GM03348 (cell line): ENCODE data around the gene ZNF562.
A peak's percentile ranks its signal among the peaks of the same experiment; 100 is the strongest.

Experiments
- DNase-seq: peaks from one replicate; pipeline ENCODE4 v3.0.0; 2012; ENCODE audit warnings: low spot score

Gene ZNF562

DNA sequence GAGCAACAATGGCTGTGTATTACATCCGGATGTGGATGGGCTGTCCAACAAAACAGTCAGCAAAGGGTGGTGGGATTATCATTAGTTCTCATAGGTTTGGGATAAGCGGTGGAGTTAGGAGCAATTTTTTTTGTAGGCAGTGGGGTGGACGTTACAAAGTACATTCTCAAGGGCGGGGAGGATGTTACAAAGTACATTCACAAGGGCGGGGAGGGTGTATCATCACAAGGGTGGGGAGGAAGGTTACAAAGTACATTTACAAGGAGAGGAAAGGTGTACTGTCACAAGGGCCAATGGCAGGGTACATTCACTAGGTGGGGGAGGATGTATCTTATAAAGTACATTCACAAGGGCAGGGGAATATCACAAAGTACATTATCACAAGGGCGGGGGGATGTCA is 33.1 kb downstream of the ZNF562 start:
- no peak for DNase-seq

DNA sequence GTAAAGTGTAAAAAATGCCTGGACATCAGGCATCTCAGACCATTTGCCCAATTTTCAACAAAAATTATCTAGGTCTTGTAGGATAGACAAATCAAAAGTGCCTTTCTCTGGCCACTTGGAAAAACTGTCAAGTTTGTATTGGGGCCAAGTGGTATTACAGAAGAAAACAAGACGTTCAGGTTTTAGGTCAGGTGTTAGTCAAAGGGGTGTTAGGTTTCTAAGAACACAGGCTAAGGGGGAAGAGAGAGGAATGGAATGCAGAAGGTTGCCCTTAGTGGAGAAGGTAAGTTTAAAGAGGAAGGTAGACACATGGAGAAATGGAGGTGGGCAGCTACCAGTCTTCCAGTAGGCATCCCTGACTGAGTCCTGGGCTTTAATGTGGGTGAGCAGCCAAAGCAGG is 33.9 kb downstream of the ZNF562 start:
- DNase-seq, result no peak

DNA sequence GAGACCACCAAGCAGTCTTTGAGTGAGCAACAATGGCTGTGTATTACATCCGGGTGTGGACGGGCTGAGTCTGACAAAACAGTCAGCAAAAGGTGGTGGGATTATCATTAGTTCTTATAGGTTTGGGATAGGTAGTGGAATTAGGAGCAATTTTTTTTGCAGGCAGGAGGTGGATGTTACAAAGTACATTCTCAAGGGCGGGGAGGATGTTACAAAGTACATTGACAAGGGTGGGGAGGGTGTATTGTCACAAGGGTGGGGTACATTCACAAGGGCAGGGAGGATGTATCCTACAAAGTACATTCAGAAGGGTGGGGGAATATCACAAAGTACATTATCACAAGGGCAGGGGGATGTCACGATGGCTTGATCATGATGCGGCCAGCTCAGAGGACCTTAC is 38.9 kb downstream of the ZNF562 start:
- DNase-seq, result no peak

DNA sequence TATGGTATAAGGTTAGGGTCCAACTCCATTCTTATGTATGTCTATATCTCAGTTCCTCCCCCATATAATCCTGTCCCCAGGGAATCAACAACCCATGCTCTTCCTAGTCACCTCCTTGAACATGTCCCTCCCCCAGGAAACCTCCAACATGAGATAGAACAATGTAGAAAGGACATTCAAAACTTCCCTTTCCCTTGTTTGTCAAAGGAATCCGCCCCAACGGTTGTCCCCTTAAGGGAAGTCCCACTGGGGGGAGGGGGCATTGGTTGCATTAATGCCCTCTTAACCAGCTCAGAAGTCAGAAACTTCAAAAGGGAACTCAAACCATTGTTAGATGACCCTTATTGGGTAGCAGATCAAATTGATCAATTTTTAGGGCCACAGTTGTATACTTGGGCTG is 47.0 kb downstream of the ZNF562 start:
- DNase-seq, result no peak

DNA sequence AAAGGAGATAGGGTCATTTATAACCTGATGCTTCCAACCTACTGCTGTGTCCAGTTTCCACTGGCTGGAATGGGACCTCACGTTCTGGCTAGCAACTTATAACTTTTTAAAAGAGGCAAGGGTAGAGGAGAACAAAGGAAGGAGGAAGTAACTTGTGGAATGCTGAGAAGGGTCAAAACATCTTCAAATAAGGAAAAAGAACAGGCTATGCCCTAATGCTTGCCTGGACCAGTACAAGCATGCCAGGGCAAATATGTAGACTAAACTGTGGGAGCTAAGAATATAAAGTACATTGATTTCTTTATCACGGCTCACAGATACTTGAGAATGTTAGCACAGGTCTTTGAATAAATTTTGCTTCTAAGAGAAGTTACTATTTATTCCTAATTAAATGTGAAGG is 52.4 kb downstream of the ZNF562 start:
- DNase-seq, result no peak

DNA sequence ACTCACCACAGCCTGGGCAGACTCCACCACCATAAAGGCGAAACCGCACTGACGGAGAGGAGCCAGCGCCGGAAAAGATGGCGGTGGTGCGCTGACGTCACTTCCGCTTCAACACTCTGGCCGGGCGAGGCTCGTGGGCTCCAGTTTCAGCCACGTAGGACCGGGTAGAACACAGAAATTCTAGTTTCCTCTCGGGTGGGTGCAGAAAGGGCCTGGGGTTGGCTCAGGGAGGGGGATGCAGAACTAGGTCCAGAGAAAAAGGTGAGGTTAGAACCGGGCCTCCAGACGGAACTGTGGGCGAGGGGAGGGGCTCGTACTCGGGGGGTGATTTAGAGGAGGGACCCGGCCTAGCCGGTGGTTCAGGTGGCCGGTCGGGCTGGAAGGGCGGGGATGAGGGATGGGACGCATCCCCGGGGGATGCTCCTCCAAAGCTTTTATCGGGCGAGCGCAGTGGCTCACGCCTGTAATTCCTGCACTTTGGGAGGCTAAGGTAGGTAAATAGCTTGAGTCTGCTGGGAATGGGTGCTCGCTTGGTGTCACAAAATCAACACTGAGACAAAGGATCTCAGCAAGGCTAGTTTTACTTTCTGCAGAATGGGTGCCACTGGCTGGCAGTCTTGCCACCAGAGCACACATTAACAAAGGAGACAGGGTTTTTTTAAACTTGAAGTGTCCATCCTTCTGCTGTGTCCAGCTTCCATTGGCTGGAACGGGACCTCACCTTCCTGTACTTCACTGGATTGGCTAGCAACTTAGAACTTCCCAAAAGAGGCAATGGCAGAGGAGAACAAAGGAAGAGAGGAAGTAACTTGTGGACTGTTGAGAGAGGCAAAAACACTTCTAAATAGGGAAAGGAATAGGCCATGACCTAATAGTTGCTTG is 53.5 kb downstream of the ZNF562 start, which contains the start of gene ZNF561:
ZNF561 (minus strand) TSS at position 77 of the 882 bp plus-strand sequence. CDS start 1,776 bp downstream, outside the sequence.
- peak; percentile 91 for DNase-seq

DNA sequence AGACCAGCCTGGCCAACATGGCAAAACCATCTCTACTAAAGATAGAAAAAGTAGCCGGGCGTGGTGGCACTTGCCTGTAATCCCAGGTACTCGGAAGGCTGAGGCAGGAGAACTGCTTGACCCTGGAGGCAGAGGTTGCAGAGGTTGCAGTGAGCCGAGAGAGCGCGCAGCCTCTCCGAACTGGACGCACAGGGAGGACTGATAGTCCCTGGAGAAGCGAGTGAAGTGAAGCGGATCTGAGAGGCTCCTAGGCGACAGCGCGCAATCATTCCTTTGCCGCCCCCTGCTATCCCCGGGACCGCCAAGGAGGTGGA is 54.1 kb downstream of the ZNF562 start:
- no peak for DNase-seq

DNA sequence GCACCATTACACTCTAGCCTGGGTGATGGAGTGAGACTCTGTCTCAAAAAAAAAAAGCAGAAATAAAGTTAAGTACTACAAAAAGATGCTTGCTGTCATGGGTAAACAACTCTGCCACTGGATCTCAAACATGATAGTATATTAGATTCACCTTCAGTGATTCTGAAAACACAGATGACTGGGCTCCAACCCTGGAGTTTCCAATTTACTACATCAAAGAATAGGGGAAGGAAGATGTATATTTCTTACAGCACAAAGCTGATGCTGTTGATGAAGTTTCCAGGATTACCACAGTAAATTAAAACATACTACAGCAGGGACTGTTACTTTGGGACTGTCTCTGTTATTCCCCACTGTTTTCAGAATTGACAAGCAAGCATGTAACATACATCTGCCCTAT is 59.1 kb downstream of the ZNF562 start:
- no peak for DNase-seq

DNA sequence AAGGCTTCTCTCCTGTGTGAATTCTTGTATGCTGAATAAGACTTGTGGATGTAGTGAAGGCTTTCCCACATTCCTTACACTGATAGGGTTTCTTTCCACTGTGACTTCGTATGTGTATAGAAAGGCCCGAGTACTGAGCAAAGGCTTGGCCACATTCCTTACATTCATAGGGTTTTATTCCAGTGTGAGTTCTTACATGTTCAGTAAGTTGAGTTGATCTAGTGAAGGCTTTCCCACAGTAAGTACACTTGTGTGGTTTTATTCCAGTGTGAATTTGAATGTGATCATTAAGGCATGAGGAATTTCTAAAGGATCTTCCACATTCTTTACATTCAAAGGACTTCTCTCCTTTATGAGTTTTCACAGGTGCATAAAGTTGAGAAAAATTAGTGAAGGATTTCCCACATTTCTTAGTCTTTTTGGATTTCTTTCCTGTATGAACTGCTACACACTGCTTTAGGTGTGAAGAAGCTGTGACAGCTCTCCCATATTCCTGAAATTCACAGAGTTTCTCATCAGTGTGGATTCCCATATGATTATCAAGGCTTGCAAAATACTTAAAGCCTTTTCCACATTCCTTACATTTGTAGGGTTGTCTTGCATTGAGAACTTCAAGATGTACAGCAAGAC is 64.3 kb downstream of the ZNF562 start:
- DNase-seq, result no peak

DNA sequence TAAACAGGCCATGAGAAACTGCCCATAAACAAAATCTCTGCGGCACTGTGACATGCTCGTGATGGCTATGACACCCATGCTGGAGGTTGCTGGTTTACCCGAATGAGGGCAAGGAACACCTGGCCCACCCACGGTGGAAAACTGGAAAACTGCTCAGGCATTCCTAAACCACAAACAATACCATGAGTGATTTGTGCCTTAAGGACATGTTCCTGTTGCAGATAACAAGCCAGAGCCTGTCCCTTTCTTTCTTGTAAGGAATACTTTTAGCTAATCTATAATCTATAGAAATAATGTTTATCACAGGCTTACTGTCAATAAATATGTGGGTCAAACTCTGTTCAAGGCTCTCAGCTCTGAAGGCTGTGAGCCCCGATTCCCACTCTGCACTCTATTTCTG is 66.0 kb downstream of the ZNF562 start:
- no peak for DNase-seq

DNA sequence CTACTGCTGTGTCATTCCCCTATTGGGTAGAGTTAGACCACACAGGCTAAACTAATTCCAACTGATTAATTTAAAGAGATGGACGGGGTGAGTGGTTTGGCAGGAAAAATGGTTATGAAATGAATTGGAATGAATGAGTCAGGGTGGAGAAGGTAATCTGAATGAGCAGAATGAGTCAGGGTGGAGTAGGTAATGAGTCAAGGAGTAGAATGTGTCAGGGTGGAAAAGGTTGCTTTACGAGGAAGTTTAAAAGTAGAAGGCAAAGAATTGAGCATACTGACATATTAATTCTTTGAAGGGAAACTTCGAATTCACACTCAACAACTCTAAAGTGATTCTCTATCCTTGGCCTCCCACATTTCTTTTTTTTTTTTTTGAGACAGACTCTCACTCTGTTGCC is 77.9 kb downstream of the ZNF562 start:
- peak; percentile 81 for DNase-seq
